IPS-NIHi7 (cell line): ENCODE results near the gene CD207.
"Not testable (repeated sequence)": the region's sequence is repeated elsewhere in the genome, so short reads cannot be mapped to it uniquely, and the experiment has no call there.

Experiments used
- DNase-seq: peaks from one replicate; pipeline ENCODE4 v3.0.0; 2012; ENCODE audit warnings: mixed read lengths; ENCODE audit errors: extremely low spot score

CD207 gene

GRCh38 chr2:70835643-70836042, at the start of gene CD207:
Gene CD207, minus strand, starts transcription at chr2:70835816. Its CDS starts 40 bp downstream, at chr2:70835776.
- DNase-seq = no peak

GRCh38 chr2:70878543-70878942, 42.9 kb upstream of the CD207 start:
- not testable (repeated sequence) for DNase-seq

GRCh38 chr2:70876138-70876537, 40.5 kb upstream of the CD207 start:
- DNase-seq = not testable (repeated sequence)

GRCh38 chr2:70873541-70873940, 37.9 kb upstream of the CD207 start:
- no peak for DNase-seq

GRCh38 chr2:70871398-70872211, 36.0 kb upstream of the CD207 start:
- DNase-seq = peak; percentile 93

GRCh38 chr2:70870790-70871189, 35.2 kb upstream of the CD207 start:
- no peak for DNase-seq

GRCh38 chr2:70868970-70869369, 33.4 kb upstream of the CD207 start:
- DNase-seq = no peak

- peak; percentile 96 for DNase-seq
These were observed 26.4 kb upstream of the CD207 start for GRCh38 chr2:70861777-70862625.

GRCh38 chr2:70855667-70856066, 20.1 kb upstream of the CD207 start:
- no peak for DNase-seq

GRCh38 chr2:70854411-70854810, 18.8 kb upstream of the CD207 start:
- no peak for DNase-seq

GRCh38 chr2:70852824-70853223, 17.2 kb upstream of the CD207 start:
- no peak for DNase-seq

- no peak for DNase-seq
These were observed 16.1 kb upstream of the CD207 start for GRCh38 chr2:70851704-70852103.

GRCh38 chr2:70850925-70851324, 15.3 kb upstream of the CD207 start:
- no peak for DNase-seq

GRCh38 chr2:70842401-70842800, 6.8 kb upstream of the CD207 start:
- no peak for DNase-seq

GRCh38 chr2:70837980-70838925, 2.6 kb upstream of the CD207 start:
- no peak for DNase-seq

GRCh38 chr2:70834881-70835280, 735 bp downstream of the CD207 start:
- no peak for DNase-seq

- no peak for DNase-seq
These were observed 1.5 kb downstream of the CD207 start for GRCh38 chr2:70834106-70834505.

GRCh38 chr2:70833246-70833645, 2.4 kb downstream of the CD207 start:
- no peak for DNase-seq

GRCh38 chr2:70832386-70832785, 3.2 kb downstream of the CD207 start:
- no peak for DNase-seq

- DNase-seq = no peak
These were observed 3.8 kb downstream of the CD207 start for GRCh38 chr2:70831861-70832260.

GRCh38 chr2:70830366-70830765, 5.2 kb downstream of the CD207 start:
- DNase-seq = no peak

- DNase-seq = no peak
These were observed 5.7 kb downstream of the CD207 start for GRCh38 chr2:70829916-70830315.
